Activated effector memory CD4-positive, alpha-beta T cell treated with Interleukin-2 at 50 U/mL for 16 hours (primary cell): ENCODE measurements around the gene MT1G.
"Not testable (repeated sequence)": the region's sequence is repeated elsewhere in the genome, so short reads cannot be mapped to it uniquely, and the experiment has no call there.

Source experiments
- DNase-seq: peaks from one replicate; pipeline ENCODE4 v3.0.0-alpha.2; 2020

The MT1G gene

GRCh38 chr16:56684256-56684925, 16.5 kb upstream of the MT1G start:
- no peak for DNase-seq

- DNase-seq, result no peak
Observed at GRCh38 chr16:56683424-56684172, 15.7 kb upstream of the MT1G start.

DNA sequence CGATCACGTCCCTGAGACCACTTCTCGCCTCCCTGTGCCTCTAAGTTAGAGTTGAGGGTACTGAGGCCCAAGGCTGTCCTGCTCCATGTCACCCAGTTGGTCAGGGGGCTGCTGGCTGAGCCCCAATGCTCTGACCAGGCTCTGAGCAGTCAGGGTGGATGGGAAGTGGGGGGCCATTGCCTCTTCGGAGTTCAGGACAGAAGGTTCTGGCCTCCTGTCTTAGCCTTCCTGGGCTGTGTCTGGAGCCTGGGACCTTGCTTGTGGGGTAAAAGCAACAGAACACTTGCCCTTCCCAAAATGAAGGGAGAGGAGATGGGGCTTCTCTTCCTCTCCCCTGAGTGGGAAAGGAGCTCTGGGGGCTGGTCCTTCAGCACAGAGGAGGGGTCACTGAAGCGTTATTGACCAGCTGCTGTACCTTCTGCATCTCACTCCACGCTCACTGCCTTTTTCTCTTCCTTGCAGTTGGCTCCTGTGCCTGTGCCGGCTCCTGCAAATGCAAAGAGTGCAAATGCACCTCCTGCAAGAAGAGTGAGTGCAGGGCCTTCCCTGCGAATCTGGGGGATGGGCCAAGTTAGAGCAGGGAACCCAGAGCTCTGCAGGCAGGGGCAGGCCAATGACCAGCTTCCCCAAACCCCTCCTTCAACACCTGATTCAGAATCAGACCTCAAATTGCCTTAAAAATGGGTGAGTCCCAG, 15.0 kb upstream of the MT1G start:
- no peak for DNase-seq

DNA sequence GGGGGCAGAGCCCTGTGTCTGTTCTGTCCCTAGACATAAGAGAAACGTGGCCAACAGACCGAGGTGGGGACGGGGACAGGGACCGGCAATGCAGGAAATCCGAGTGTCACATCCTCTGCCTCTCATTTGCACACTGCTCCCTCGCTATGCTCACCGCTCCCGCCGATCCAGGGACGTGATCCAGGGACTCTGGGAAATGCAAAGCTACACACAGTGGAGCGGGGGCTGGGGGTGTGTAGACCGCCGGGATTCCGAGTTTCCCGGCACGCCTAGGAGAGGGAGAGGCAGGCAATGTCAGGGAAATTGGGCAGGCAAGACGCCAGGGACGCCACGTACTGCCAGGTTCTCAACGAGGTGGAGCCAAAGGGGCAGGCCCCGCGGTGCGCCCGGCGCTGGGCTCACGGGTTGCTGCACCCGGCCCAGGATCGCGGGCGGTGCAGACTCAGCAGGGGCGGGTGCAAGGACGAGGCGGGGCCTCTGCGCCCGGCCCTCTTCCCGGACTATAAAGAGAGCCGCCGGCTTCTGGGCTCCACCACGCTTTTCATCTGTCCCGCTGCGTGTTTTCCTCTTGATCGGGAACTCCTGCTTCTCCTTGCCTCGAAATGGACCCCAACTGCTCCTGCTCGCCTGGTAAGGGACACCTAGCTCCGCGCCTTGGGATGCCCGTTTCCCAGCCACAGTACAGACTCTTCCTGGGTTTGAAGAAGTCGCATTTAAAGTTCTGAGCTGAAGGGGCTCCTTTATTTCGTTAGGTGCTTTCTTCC, 14.3 kb upstream of the MT1G start, which contains the start of gene MT1X:
MT1X (plus strand) TSS at position 532 of the 764 bp plus-strand sequence; CDS start at position 603, 71 bp downstream.
- peak; percentile 80 for DNase-seq

- no peak for DNase-seq
Observed at GRCh38 chr16:56679818-56680217, 12.0 kb upstream of the MT1G start.

DNA sequence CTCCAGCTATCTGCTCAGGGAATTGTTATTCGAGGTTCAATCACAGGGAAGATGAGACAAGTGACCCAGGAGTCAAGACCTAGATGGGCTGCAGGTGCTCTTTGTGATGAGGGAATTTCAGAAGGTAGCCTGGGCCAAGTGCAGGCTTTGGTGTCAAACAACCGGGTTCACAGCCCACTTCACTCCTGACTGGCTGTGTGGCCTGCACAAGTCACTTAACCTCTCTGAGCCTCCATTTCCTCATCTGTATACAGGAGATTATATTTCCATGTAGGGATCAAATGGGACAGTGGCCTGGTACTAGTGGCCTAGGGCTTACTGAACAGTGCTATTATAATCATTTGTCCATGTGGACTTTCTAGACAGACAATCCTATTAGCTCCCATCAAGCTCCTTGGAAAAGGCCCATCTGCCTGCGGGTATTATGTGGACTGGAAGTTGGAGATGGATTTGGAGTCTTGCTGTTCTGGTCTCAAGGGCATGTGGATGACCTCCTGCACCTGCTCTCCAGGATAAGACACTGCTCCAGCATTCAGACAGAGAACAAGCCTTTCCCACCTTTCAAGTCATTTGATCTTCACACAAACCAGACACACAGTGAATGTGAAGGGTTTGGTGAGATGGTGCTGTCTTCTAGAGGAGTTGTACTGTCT, 11.3 kb upstream of the MT1G start:
- no peak for DNase-seq

- DNase-seq, result no peak
Observed at GRCh38 chr16:56677474-56677873, 9.6 kb upstream of the MT1G start.

DNA sequence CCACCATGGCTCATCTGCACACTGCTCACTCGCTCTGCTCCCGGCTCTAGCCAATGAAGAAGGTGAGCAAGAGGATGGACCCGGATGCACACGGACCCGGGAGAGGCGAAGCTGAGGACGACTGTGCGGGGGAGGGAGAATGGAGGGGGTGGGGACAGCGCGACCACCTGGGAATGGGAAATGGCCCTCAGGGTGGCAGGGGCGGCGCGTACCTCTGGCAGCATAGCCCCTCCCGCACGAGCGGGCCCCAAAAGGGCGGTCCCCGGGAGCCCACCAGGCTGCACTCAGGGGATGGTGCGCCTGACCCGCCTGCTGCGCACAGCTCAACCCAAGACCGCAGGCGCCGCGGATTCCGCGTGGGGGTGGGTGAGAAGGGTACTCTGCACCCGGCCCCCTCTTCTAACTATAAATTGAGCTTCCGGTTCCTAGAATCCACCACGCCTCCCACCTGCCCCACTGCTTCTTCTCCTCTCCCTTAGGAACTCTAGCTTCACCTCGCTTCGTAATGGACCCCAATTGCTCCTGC, 7.9 kb upstream of the MT1G start:
- DNase-seq, result no peak

DNA sequence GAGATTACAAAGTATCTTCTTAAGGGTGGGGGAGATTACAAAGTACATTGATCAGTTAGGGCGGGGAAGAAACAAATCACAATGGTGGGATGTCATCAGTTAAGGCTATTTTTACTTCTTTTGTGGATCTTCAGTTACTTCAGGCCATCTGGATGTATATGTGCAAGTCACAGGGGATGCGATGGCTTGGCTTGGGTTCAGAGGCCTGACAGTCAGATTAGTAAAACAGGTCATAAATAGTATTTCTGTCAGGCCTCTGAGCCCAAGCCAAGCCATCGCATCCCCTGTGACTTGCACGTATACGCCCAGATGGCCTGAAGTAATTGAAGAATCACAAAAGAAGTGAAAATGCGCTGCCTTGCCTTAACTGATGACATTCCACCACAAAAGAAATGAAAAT, 6.7 kb upstream of the MT1G start:
- DNase-seq, result not testable (repeated sequence)

GRCh38 chr16:56673921-56674320, 6.1 kb upstream of the MT1G start:
- DNase-seq, result no peak

DNA sequence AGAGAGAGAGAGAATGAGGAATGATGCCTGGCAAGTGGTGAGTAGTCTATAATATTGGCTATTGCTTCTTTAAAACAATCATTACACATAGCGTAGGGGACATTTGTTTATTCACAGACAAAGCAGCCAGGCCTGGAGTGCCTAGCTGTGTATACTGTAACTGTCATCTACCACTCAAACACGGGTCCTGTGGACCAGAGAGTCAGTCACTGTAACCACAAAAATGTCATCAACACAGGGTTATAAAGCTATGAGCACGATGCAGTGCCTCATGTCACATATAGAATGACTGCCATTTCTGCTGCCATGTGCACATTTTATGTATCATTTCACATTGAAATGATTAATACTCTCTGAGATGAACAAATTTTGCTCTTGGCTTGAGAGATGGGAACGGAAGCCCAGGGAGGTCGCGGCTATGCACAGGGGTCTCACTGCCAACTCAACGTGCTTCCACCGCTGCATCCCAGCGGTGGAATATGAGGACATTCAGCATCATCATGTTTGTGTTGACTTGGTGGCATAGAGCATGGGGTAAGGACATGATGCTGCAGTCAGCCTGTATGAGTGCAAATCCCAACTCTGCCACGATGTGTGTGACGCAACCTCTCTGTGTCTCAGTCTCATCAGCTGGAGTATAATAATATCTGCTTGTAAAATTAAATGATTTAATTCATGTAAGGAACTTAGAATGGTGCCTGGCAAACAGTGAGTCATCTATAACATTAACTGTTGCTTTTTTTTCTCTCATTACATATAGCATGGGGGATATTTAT, 5.1 kb upstream of the MT1G start:
- DNase-seq, result no peak

- not testable (repeated sequence) for DNase-seq
Observed at GRCh38 chr16:56672171-56672570, 4.3 kb upstream of the MT1G start.

DNA sequence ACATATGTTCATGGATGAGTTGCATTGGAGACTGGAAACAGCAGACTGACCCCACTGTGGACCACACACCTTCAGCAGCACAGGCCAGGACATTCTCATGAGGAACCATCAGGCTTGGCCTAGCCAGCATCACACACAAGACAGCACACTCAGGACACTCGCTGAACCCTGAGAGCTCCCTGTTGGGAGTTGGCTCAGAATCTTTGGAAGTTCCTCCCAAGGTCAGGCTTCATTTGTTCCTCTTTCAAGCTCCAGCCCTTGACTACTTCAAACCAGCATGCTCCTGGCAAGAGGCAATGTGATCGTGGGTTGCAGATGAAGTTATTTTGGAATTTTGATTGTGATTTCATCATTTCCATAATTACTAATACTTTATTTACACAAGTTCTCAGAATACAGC, 3.8 kb upstream of the MT1G start:
- not testable (repeated sequence) for DNase-seq

- no peak for DNase-seq
Observed at GRCh38 chr16:56670620-56670934, 2.7 kb upstream of the MT1G start.

- no peak for DNase-seq
Observed at GRCh38 chr16:56669840-56670619, 2.2 kb upstream of the MT1G start.

GRCh38 chr16:56669005-56669839, 1.4 kb upstream of the MT1G start, which contains the start of gene MT1H:
TSS of gene MT1H (plus strand) at chr16:56669814. CDS start at chr16:56669885, 71 bp downstream.
- no peak for DNase-seq

- DNase-seq, result not testable (repeated sequence)
Observed at GRCh38 chr16:56665286-56666261, 2.3 kb downstream of the MT1G start.

DNA sequence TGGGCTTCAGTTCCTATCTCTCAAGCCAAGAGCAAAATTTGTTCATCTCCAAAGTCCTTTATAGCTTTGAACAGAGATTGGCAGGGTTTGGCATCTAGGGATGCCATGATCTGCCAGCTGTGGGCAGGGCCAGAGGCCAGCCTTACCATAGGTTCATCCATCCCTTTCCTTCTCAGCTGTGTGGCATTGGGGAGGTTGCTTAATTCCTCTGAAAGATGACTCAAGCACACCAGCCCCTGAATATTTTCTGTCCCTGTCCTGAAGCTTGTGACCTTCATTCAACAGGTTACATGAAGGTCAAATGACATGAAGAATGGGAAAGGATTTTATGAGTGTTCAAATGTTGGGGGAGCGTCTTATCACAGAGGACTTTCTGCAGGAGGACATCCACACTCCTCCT, 3.4 kb downstream of the MT1G start:
- DNase-seq, result no peak
